HFF-Myc (cell line): Measurements from ENCODE around the gene MYH16.
"Not testable (repeated sequence)": the region's sequence is repeated elsewhere in the genome, so short reads cannot be mapped to it uniquely, and the experiment has no call there.

ENCODE experiments used
- DNase-seq: peaks from one replicate; pipeline ENCODE4 v3.0.0-alpha.2; 2011; ENCODE audit warnings: low read depth; ENCODE audit errors: extremely low read depth
- H3K4me3 ChIP-seq: replicated peaks from 2 replicates; pipeline ENCODE4 v1.5.1; 2011; ENCODE audit warnings: low read depth, mild to moderate bottlenecking, control low read depth, low read length
- CTCF ChIP-seq: IDR thresholded peaks from 2 replicates; pipeline ENCODE4 v1.5.1; 2012; ENCODE audit warnings: mild to moderate bottlenecking, low read depth, low read length, control low read depth; ENCODE audit errors: missing control alignments

The MYH16 gene

GRCh38 chr7:99289185-99289584 is 16.5 kb downstream of the MYH16 start:
- no peak for TF ChIP-seq CTCF
- no peak overlapping the region for H3K4me3 ChIP-seq
- no peak for DNase-seq

- not testable (repeated sequence) for DNase-seq, H3K4me3 ChIP-seq
Measured at GRCh38 chr7:99290148-99290547, 17.5 kb downstream of the MYH16 start.

- no peak for TF ChIP-seq CTCF
- no peak for DNase-seq
- no peak overlapping the region for H3K4me3 ChIP-seq
Measured at GRCh38 chr7:99290980-99291607, 18.5 kb downstream of the MYH16 start.

GRCh38 chr7:99292127-99292526 is 19.5 kb downstream of the MYH16 start:
- no peak for TF ChIP-seq CTCF
- no peak overlapping the region for H3K4me3 ChIP-seq
- no peak for DNase-seq

- TF ChIP-seq CTCF = no peak
- DNase-seq = no peak
- H3K4me3 ChIP-seq = no peak overlapping the region
Measured at GRCh38 chr7:99293167-99293566, 20.5 kb downstream of the MYH16 start.

- no peak for DNase-seq
- no peak for TF ChIP-seq CTCF
- H3K4me3 ChIP-seq = no peak overlapping the region
Measured at GRCh38 chr7:99293650-99294049, 21.0 kb downstream of the MYH16 start.

GRCh38 chr7:99296471-99296870 is 23.8 kb downstream of the MYH16 start:
- DNase-seq = no peak
- H3K4me3 ChIP-seq = no peak overlapping the region
- no peak for TF ChIP-seq CTCF
